A673 (cell line): ENCODE data around the gene SOST. TPM values are rescaled to one million over a fixed set of nuclear protein-coding genes. Genes with fewer than 3 reads are reported as not detected.

ENCODE experiments used
- BruUV-seq: library from RNA; stranded (reverse); fragments of 400-500 nt; replicated peaks from 2 replicates; lab custom pipeline; 2021; lab: Mats Ljungman, UMichigan
- CTCF ChIA-PET: fragments of 300-600 bp; sonication (Branson Sonifier 250); formaldehyde crosslinking; loops from one replicate; lab custom pipeline; 2022; ENCODE audit warnings: antibody characterized with exemption; lab: Charles Lee
- POLR2A ChIA-PET: fragments of 300-600 bp; sonication (Branson Sonifier 250); formaldehyde crosslinking; loops from one replicate; lab custom pipeline; 2022; ENCODE audit warnings: antibody characterized with exemption; ENCODE audit not compliant: low non-redundant PET; lab: Charles Lee
- DNase-seq: peaks from one replicate; pipeline ENCODE4 v3.0.0-alpha.2; 2015; ENCODE audit warnings: low spot score
- H3K27ac ChIP-seq: fragments of 200-600 bp; sonication (generic); 2 replicates; pipeline ENCODE4 v1.5.1; 2016; ENCODE audit warnings: mixed run types, low read depth, mild to moderate bottlenecking, mixed read lengths, antibody characterized with exemption, low read length; ENCODE audit not compliant: poor library complexity, severe bottlenecking
- H3K27me3 ChIP-seq: fragments of 200-600 bp; sonication (generic); replicated peaks from 2 replicates; pipeline ENCODE4 v1.6.1; 2017; ENCODE audit warnings: mixed run types, low read depth, mild to moderate bottlenecking, mixed read lengths, antibody characterized with exemption, low read length; ENCODE audit not compliant: insufficient read depth, poor library complexity
- H3K36me3 ChIP-seq: fragments of 200-600 bp; sonication (generic); 2 replicates; pipeline ENCODE4 v1.6.1; 2016; ENCODE audit warnings: mixed run types, mild to moderate bottlenecking, mixed read lengths, antibody characterized with exemption, low read length; ENCODE audit not compliant: insufficient read depth, poor library complexity, severe bottlenecking
- H3K4me1 ChIP-seq: fragments of 200-600 bp; sonication (generic); 2 replicates; pipeline ENCODE4 v1.6.1; 2017; ENCODE audit warnings: mixed run types, mild to moderate bottlenecking, mixed read lengths, antibody characterized with exemption, low read length; ENCODE audit not compliant: insufficient read depth, poor library complexity, severe bottlenecking
- H3K4me3 ChIP-seq: fragments of 200-600 bp; sonication (generic); 2 replicates; pipeline ENCODE4 v1.5.1; 2016; ENCODE audit warnings: low read depth, mixed run types, mild to moderate bottlenecking, mixed read lengths, low read length; ENCODE audit not compliant: poor library complexity, severe bottlenecking
- H3K9me3 ChIP-seq: fragments of 200-600 bp; sonication (generic); 2 replicates; pipeline ENCODE4 v1.6.1; 2016; ENCODE audit warnings: mixed run types, low read depth, mild to moderate bottlenecking, mixed read lengths, antibody characterized with exemption, low read length; ENCODE audit not compliant: poor library complexity, severe bottlenecking
- EZH2 ChIP-seq: fragments of 200-600 bp; sonication (generic); IDR thresholded peaks from 2 replicates; pipeline ENCODE4 v1.6.1; 2017; ENCODE audit warnings: borderline replicate concordance, low read depth, mild to moderate bottlenecking, mixed read lengths, antibody characterized with exemption, low read length; ENCODE audit not compliant: poor library complexity, severe bottlenecking
- intact Hi-C: fragments of 100-400 bp; cut with micrococcal nuclease; formaldehyde crosslinking; loops from one replicate; pipeline ENCODE4 v1.10.0; 2022; ENCODE audit not compliant: unreplicated experiment
- total RNA-seq: library from RNA; stranded (reverse); gene quantifications from 2 replicates; pipeline ENCODE4 v1.2.3, GENCODE V29; 2021
- TF ChIP-seq, protein P1 (sequence below): fragments of 300-800, 200-600 bp; sonication (generic); conservative IDR thresholded peaks from 2 replicates; pipeline ENCODE4 v1.5.1; 2017; ENCODE audit warnings: low read depth, mild to moderate bottlenecking, antibody characterized with exemption, low read length, moderate library complexity, mixed read lengths

SOST gene
- total RNA-seq, 1 experiment from 2014 or later = not detected

DNA sequence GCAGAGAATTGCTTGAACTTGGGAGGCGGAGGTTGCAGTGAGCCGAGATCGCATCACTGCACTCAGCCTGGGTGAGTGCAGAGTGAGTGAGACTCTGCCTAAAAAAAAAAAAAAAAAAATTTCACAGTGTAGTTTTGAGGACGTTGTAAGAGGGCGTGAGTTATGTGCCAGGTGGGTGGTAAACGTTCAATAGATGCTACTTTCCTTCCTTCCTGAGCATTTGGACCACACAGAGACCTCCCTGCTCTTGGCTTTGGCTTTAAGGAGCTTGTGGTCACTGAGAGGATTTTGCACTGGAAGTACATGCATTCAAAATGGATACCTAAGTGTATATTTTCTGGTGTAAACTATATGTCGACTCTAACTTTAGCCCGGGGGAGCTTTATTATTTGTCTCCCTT is 30.5 kb downstream of the SOST start:
- H3K9me3 ChIP-seq = no peaks in the 10 kb centered on the region
- no peaks in the 10 kb centered on the region for H3K4me1 ChIP-seq
- no peaks in the 10 kb centered on the region for H3K27me3 ChIP-seq
- POLR2A ChIA-PET = no interaction called here
- H3K4me3 ChIP-seq = no peak overlapping the region
- H3K36me3 ChIP-seq = no peaks in the 10 kb centered on the region
- CTCF ChIA-PET = no interaction called here
- no peak for DNase-seq
- TF ChIP-seq, protein P1, sequence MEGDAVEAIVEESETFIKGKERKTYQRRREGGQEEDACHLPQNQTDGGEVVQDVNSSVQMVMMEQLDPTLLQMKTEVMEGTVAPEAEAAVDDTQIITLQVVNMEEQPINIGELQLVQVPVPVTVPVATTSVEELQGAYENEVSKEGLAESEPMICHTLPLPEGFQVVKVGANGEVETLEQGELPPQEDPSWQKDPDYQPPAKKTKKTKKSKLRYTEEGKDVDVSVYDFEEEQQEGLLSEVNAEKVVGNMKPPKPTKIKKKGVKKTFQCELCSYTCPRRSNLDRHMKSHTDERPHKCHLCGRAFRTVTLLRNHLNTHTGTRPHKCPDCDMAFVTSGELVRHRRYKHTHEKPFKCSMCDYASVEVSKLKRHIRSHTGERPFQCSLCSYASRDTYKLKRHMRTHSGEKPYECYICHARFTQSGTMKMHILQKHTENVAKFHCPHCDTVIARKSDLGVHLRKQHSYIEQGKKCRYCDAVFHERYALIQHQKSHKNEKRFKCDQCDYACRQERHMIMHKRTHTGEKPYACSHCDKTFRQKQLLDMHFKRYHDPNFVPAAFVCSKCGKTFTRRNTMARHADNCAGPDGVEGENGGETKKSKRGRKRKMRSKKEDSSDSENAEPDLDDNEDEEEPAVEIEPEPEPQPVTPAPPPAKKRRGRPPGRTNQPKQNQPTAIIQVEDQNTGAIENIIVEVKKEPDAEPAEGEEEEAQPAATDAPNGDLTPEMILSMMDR = no peak
- TF ChIP-seq EZH2 = no peak
- BruUV-seq = no TSS peak
- intact Hi-C loops = no loop called here
- no peak overlapping the region for H3K27ac ChIP-seq

DNA sequence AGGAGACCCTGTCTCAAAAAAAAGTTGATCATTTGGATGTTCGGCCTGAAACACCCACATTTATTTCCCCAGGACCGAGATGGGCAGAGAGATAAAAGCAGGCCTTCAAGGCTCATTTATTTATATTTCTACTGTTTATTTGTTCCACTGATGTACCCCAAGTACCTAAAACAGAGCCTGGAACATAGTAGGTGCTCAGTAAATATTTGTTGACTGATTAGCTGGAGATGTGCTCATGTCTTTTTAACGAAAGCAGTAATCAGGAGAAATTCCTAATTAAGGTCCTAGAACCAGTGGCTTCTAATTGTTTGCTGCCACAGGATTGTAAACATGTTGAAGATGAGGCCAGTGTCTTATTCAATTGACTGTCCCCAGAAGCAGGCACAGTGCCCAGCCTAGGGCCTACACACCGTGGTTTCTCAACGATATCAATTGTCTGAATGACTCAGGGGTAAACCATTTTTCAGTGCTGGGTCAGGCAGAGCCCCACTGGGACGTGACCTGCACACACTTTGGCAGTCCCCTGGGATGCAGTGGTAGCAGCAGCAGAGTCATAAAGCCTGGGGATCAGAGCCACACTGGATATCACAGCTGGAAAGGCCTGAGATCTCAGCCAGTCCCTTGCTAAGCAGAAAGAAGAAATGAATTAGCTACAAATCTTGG is 34.8 kb downstream of the SOST start:
- intact Hi-C loops = no loop called here
- H3K4me1 ChIP-seq = no peaks in the 10 kb centered on the region
- no peaks in the 10 kb centered on the region for H3K9me3 ChIP-seq
- no TSS peak for BruUV-seq
- peak; percentile 10 for DNase-seq
- H3K4me3 ChIP-seq = no peak overlapping the region
- H3K27ac ChIP-seq = no peak overlapping the region
- ChIA-PET POLR2A (no interaction called here), CTCF (no interaction called here)
- TF ChIP-seq, protein P1 = no peak
- no peak for TF ChIP-seq EZH2
- H3K27me3 ChIP-seq = no peaks in the 10 kb centered on the region
- H3K36me3 ChIP-seq = no peaks in the 10 kb centered on the region

DNA sequence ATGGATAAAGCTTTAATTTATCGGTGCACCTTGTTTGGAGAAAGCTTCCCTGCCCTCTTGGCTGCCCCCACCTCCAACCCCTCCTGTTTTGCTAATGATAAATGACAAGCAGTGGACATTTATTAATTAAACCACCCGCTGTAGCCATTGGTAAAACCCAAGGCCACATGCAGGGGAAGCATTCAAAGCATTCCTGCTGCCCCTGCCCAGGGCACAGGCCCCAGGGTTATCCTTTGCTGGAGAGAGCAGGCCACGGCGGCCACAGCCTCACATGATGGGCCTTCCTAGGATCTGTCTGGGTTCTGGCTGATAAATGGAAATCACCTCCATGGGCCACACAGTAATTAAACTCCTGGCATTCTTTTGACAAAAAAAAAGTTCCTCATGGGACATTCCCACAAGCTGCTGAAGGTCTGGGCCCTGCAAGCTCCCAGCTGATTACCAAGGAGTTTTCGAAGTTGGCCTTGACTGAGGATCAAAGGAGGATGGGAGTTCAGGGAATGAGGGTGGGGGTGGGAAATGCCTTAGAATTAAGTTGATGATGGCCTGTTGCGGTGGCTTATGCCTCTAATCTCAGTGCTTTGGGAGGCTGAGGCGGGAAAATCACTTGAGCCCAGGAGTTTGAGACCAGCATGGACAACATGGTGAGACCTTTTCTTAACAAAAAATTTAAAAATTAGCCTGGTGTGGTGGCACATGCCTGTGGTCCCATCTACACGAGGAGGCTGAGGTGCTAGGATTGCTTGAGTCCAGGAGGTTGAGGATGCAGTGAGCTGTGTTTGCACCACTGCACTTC is 35.5 kb downstream of the SOST start:
- no TSS peak for BruUV-seq
- no peaks in the 10 kb centered on the region for H3K27me3 ChIP-seq
- intact Hi-C loops = no loop called here
- ChIA-PET POLR2A (interaction anchor here (0.6 kb wide), 1 partner anchor 388 kb away, joined by 5 read pairs; no protein-coding TSS in a partner anchor), CTCF (no interaction called here)
- no peaks in the 10 kb centered on the region for H3K9me3 ChIP-seq
- no peak overlapping the region for H3K4me3 ChIP-seq
- H3K27ac ChIP-seq = no peak overlapping the region
- no peaks in the 10 kb centered on the region for H3K4me1 ChIP-seq
- no peak for DNase-seq
- TF ChIP-seq, protein P1 = no peak
- no peak for TF ChIP-seq EZH2
- H3K36me3 ChIP-seq = no peaks in the 10 kb centered on the region
